Hepatocyte (in vitro differentiated cells): ENCODE measurements around the gene PLEKHJ1.

ENCODE experiments used
- EZH2 ChIP-seq: fragments of 200-600 bp; sonication (generic); IDR thresholded peaks from 2 replicates; pipeline ENCODE4 v1.6.1; 2016; ENCODE audit warnings: antibody characterized with exemption, mild to moderate bottlenecking, borderline replicate concordance
- EZH2phosphoT487 ChIP-seq: fragments of 200-600 bp; sonication (generic); IDR thresholded peaks from one replicate; pipeline ENCODE4 v1.6.1; 2018; ENCODE audit warnings: antibody characterized with exemption, mild to moderate bottlenecking, low read depth, moderate library complexity; ENCODE audit not compliant: unreplicated experiment, severe bottlenecking
- TF ChIP-seq, protein P1 (sequence below): fragments of 200-600 bp; sonication (generic); IDR thresholded peaks from 2 replicates; pipeline ENCODE4 v1.5.1; 2016; ENCODE audit warnings: antibody characterized with exemption, mild to moderate bottlenecking; ENCODE audit not compliant: poor library complexity

DNA sequence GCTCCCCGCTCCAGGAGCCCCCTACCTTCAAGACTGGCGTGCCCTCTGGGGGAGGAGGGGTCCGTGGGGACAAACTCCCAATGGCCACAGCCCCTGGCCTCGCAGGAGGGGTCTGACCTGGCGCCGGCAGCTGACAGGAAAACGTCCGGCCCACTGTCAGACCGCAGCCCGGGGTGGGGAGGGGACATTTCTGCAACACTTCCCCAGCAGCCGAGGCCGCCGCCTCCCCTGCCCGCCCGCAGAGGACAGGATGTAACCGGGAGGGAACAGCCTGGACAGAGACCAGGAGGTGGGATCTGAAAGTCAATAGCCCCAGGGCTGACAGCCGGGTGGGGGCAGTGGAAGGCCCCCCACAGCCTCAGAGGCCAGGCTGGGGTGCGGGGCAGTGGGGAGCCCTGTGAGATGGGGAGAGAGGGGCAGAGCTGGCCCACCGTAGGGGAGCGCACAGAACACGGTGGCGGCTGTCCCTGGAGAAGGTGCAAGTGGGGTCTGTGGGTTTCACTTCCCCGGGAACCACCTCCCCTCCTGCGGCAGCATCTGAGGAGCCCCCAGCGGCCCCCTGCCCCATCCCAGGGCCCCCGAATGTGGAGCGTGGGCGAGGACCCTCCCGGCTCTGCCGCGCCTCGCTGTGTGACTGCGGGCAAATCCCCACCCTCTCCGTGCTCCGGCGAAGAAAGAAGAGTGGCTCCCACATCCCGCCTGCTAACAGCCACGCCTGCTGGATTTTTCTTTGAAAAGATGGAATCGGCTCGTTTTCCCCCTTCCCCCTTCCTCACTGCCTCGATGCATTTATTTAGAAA is 46.1 kb upstream of the PLEKHJ1 start, which contains the start of gene PEAK3:
- TF ChIP-seq, protein P1, sequence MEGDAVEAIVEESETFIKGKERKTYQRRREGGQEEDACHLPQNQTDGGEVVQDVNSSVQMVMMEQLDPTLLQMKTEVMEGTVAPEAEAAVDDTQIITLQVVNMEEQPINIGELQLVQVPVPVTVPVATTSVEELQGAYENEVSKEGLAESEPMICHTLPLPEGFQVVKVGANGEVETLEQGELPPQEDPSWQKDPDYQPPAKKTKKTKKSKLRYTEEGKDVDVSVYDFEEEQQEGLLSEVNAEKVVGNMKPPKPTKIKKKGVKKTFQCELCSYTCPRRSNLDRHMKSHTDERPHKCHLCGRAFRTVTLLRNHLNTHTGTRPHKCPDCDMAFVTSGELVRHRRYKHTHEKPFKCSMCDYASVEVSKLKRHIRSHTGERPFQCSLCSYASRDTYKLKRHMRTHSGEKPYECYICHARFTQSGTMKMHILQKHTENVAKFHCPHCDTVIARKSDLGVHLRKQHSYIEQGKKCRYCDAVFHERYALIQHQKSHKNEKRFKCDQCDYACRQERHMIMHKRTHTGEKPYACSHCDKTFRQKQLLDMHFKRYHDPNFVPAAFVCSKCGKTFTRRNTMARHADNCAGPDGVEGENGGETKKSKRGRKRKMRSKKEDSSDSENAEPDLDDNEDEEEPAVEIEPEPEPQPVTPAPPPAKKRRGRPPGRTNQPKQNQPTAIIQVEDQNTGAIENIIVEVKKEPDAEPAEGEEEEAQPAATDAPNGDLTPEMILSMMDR, result no peak
- no peak for TF ChIP-seq EZH2phosphoT487
- TF ChIP-seq EZH2, result peak; percentile 16
